GM21423 (cell line): ENCODE data around the gene TTC19.
"Not testable (repeated sequence)": the region's sequence is repeated elsewhere in the genome, so short reads cannot be mapped to it uniquely, and the experiment has no call there.

Experiments
- ATAC-seq: cut with Tn5 transposase; IDR thresholded peaks from one replicate; pipeline ENCODE4 v1.9.1; 2021; ENCODE audit warnings: mild to moderate bottlenecking, moderate library complexity; ENCODE audit not compliant: unreplicated experiment

The TTC19 gene

GRCh38 chr17:16027708-16028584 is 28.3 kb downstream of the TTC19 start:
- peak; percentile 75 for ATAC-seq

- no peak for ATAC-seq
Observed at GRCh38 chr17:16033729-16034349, 34.2 kb downstream of the TTC19 start.

GRCh38 chr17:16036261-16036660 is 36.6 kb downstream of the TTC19 start:
- ATAC-seq = no peak

GRCh38 chr17:16037636-16038035 is 38.0 kb downstream of the TTC19 start:
- no peak for ATAC-seq

- ATAC-seq = no peak
Observed at GRCh38 chr17:16040710-16041251, 41.2 kb downstream of the TTC19 start.

- ATAC-seq = no peak
Observed at GRCh38 chr17:16044487-16044886, 44.9 kb downstream of the TTC19 start.

- ATAC-seq = no peak
Observed at GRCh38 chr17:16046966-16047365, 47.3 kb downstream of the TTC19 start.

GRCh38 chr17:16048811-16049449 is 49.3 kb downstream of the TTC19 start:
- ATAC-seq = no peak

GRCh38 chr17:16050844-16051243 is 51.2 kb downstream of the TTC19 start:
- ATAC-seq = no peak

GRCh38 chr17:16052486-16052885 is 52.9 kb downstream of the TTC19 start:
- ATAC-seq = no peak

GRCh38 chr17:16055139-16055538 is 55.5 kb downstream of the TTC19 start:
- ATAC-seq = not testable (repeated sequence)

GRCh38 chr17:16061631-16062030 is 62.0 kb downstream of the TTC19 start:
- no peak for ATAC-seq

- ATAC-seq = no peak
Observed at GRCh38 chr17:16066125-16066524, 66.5 kb downstream of the TTC19 start.

GRCh38 chr17:16068323-16068722 is 68.7 kb downstream of the TTC19 start:
- ATAC-seq = no peak

- no peak for ATAC-seq
Observed at GRCh38 chr17:16072031-16072430, 72.4 kb downstream of the TTC19 start.

- ATAC-seq = no peak
Observed at GRCh38 chr17:16073845-16074244, 74.2 kb downstream of the TTC19 start.

- ATAC-seq = no peak
Observed at GRCh38 chr17:16074423-16074822, 74.8 kb downstream of the TTC19 start.

GRCh38 chr17:16075949-16076348 is 76.3 kb downstream of the TTC19 start:
- ATAC-seq = no peak
